ENCODE data around the gene RYR1.
"Not testable (repeated sequence)": the region's sequence is repeated elsewhere in the genome, so short reads cannot be mapped to it uniquely, and the experiment has no call there.

RYR1 gene

DNA sequence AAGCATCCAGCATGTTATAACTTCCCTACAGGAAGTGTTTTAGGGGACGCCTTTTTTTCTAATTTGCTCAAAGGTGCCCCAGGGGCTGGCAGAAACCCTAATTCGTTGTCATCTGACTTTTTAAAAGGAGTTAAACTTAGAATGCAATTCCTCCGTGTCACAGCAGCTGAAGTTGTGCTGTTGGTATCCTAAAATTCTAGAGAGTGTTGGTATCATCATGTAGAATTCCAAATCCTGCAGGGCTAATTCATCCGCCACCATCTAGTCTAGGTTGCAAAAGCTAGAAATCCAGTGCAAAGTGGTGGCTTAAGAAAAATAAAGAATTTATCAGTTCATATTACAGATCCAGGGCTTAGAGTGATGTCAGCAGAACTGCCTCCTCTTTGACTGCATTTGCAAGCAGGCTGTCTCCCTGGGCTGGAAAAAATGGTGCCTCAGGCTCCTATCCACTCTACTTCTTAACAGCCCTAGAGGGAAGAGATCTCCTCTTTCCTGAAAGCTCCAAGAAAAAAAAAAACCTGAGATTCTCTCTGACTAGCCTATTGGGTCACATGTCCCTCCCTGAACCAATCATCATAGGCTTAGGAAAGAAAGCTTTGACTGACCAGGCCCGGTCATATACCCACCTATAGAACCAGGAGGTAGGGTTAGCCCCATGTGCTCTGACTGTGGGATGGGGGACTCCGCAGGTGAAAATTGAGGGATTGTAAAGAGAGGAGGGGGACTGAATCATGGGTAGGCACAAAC, 111.3 kb downstream of the RYR1 start:
- no peak for DNase-seq

DNA sequence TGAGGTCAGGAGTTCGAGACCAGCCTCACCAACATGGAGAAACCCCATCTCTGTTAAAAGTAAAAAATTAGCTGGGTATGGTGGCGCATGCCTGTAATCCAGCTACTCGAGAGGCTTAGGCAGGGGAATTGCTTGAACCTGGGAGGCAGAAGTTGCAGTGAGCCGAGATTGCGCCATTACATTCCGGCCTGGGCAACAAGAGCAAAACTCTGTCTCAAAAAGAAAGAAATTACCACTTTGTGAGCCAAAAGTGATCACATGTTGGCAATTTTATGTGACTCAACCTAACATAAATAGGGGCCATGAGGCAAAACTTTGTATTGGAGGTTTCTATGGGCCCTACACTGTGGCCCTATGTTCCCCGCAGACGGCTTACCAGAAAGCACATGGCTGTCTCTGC, 112.1 kb downstream of the RYR1 start:
- DNase-seq = no peak

- no peak for DNase-seq
Observed at GRCh38 chr19:38547421-38547820, 113.9 kb downstream of the RYR1 start.

- DNase-seq = no peak
Observed at GRCh38 chr19:38549061-38549460, 115.6 kb downstream of the RYR1 start.

GRCh38 chr19:38549942-38550341, 116.5 kb downstream of the RYR1 start:
- DNase-seq = no peak

DNA sequence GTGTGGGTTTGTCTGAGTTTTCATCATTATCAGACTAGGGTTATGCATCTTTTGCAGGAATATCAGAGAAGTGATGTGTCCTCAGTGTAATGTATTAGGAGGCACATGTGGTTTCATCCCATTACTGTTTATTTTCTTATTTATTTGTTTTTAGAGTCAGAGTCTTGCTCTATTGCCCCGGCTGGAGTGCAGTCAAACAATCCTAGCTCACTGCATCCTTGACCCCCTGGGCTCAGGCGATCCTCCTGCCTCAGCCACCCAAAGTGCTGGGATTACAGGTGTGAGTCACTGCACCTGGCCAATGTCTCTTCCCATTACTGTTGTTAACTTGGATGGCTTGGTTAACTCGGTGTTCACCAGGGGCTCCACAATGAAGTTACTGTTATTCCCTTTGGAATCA, 116.9 kb downstream of the RYR1 start:
- DNase-seq = no peak

DNA sequence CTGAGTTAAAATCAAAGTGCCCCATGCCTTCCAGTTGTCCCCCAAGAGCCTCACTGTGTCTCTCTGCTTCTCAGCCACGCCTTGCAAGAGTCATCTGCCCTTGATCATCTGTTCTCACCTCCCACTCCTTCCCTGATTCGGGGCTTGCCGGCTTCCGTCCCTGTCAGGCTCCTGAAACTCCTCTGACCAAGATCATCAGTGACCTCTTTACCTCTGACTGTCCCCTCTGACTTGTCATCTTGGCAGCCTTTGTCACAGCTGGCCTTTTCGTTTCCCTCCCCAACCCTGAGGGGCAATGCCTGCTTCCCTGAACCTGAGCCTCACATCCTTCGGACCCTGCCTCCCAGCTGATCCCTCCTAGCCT, 117.9 kb downstream of the RYR1 start:
- DNase-seq = no peak

- not testable (repeated sequence) for DNase-seq
Observed at GRCh38 chr19:38553239-38553638, 119.7 kb downstream of the RYR1 start.

- no peak for DNase-seq
Observed at GRCh38 chr19:38554676-38555141, 121.2 kb downstream of the RYR1 start.

DNA sequence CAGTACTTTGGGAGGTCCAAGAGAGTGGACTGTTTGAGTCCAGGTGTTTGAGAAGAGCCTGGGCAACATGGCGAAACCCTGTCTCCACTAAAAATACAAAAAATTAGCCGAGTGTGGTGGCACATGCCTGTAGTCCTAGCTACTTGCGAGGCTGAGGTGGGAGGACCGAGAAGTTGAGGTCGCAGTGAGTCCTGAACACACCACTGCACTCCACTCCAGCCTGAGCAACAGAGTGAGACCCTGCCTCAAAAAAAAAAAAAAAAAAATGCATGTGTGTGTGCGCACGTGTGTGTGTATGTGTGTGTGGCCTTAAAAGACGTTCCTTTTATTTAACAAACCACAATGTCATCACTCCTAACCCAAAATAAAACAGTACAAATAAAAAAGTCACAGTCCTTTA, 121.7 kb downstream of the RYR1 start:
- DNase-seq = no peak

DNA sequence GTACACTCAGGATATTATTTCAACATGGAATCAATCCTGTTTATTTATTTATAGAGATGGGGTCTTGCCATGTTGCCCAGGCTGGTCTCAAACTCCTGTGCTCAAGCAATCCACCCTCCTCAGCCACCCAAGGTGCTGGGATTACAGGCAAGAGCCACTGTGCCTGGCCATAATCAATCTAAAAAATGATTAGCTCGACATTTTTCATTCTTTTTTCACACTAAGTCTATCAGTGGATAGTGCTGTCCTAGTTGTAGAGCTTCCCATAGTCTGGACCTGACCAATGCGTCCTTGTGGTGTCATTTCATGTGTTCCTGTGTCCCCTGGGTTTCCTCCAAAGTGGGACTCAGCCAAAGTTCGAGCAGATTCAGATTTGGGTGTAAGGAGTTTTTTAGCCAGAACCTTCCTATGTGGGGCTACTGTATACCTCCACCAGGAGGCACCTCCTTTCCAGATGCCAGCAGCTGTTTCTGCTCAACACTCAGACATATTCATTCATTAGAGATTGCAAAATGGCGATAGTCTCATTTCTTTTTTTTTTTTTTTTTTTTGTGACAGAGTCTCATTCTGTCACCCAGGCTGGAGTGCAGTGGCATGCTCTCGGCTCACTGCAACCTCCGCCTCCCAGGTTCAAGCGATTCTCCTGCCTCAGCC, 123.2 kb downstream of the RYR1 start:
- DNase-seq = no peak

DNA sequence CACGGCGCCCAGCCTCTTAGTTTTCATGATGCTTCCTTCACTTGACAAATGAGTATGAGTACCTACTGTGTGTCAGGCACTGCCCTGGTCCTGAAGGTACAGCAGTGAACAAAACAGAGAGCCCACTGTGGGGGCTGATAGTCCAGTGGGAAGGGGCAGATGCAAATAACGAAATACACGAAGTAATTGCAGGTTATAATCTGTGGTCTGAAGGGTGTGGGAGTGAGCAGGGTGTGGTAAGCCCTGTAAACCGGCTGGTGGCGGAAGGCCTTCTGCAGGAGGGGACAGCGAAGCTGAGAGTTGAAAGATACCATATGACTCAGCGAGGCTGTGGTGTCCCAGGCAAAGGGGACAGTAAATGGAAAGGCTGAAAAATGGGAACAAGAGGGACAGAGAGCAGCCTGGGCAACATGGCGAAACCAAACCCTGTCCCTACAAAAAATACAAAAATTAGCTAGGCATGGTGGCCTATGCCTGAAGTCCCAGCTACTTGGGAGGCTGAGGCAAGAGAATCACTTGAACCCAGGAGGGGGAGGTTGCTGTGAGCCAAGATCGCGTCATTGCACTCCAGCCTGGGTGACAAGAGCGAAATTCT, 123.8 kb downstream of the RYR1 start:
- DNase-seq = peak; percentile 45

DNA sequence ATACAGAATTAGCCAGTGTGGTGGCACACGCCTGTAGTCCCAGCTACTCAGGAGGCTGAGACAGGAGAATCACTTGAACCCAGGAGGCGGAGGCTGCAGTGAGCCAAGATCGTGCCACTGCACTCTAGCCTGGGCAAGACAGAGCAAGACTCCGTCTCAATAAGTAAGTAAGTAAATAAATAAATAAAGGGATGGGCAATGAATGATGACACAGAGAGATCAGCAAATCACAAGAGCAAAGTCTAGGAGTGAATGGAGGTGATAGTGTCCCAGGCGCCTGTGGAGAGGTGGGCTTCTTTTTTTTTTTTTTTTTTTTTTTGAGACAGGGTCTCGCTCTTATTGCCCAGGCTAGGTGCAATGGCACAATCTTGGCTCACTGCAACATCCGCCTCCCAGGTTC, 125.4 kb downstream of the RYR1 start:
- not testable (repeated sequence) for DNase-seq

- peak; percentile 30 for DNase-seq
Observed at GRCh38 chr19:38559428-38560401, 126.2 kb downstream of the RYR1 start.

DNA sequence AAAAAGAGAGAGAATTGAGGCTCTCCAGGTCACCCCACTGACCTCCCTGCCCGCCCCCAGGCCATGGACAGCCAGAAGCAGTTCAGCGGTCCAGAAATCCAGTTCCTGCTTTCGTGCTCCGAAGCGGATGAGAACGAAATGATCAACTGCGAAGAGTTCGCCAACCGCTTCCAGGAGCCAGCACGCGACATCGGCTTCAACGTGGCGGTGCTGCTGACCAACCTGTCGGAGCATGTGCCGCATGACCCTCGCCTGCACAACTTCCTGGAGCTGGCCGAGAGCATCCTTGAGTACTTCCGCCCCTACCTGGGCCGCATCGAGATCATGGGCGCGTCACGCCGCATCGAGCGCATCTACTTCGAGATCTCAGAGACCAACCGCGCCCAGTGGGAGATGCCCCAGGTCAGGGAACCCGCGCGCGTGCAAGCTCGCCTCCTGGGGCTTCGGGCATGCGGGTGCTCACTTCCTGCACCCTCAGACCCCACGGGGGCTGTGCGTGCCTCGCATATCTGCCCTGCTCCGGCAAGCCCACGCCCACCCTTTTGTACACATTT, 127.6 kb downstream of the RYR1 start:
- no peak for DNase-seq

GRCh38 chr19:38561658-38562057, 128.2 kb downstream of the RYR1 start:
- no peak for DNase-seq

GRCh38 chr19:38562096-38562495, 128.6 kb downstream of the RYR1 start:
- DNase-seq = no peak

- DNase-seq = no peak
Observed at GRCh38 chr19:38563475-38563874, 130.0 kb downstream of the RYR1 start.

- DNase-seq = peak; percentile 10
Observed at GRCh38 chr19:38564981-38565690, 131.6 kb downstream of the RYR1 start.

DNA sequence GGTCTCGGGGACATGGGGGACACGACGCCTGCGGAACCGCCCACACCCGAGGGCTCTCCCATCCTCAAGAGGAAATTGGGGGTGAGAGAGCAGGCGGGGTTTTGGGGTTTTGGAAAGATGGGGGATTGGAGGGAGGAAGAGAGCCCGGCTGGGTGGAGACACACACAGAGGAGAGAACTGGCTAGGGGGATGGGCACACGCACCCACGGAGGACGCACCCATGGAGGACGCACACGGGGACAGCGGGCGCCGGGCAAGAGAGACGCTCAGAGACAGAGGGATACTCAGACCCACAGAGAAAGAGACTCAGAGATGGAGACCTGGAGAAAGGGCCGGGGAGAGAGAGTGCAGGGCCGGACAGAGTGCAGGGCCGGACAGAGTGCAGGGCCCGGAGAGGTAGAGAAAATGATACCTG, 132.2 kb downstream of the RYR1 start:
- no peak for DNase-seq

GRCh38 chr19:38569368-38569983, 136.0 kb downstream of the RYR1 start:
- no peak for DNase-seq

- DNase-seq = no peak
Observed at GRCh38 chr19:38571682-38572081, 138.2 kb downstream of the RYR1 start.

Measured in activated effector memory CD4-positive, alpha-beta T cell treated with Interleukin-2 at 50 U/mL for 16 hours (primary cell).